RPMI8226 (cell line): ENCODE measurements around the gene CENPM.
A peak's percentile ranks its signal among the peaks of the same experiment; 100 is the strongest.

ENCODE experiments used
- DNase-seq: peaks from one replicate; pipeline ENCODE4 v3.0.0-alpha.2; 2015

The CENPM gene

DNA sequence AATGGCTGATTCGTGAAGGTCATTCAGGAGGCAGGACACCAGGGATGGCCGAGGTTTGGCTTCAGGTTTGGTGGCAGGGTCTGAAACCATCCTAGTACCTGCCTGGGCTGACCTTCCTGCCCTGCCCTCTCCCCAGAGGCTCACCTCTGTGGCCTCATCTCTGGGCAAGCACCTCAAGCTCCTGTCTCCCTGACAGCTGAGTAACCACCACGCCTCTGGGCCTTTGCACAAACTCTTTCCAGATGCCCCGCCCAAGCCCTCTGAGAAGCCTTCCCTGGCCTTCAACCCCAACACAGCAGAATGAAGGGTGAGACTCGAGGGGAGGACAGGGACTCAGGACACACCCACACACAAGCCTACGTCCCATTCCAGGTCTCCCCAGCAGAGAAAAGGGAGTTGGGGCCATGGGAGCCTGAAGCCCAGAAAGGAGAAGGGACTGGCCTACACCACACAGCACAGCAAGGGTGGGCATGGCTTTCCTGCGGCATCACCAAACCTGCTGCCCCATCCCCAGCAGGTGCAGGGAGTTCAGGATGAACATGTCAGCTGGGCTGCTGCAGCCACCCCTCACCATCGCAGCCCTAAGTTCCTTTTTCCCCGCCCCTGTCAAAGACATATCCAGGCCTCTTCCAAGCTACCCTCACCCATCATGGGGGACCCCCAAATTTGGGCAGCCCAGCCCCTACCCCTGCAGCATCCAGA is 34.5 kb downstream of the CENPM start:
- DNase-seq = no peak

DNA sequence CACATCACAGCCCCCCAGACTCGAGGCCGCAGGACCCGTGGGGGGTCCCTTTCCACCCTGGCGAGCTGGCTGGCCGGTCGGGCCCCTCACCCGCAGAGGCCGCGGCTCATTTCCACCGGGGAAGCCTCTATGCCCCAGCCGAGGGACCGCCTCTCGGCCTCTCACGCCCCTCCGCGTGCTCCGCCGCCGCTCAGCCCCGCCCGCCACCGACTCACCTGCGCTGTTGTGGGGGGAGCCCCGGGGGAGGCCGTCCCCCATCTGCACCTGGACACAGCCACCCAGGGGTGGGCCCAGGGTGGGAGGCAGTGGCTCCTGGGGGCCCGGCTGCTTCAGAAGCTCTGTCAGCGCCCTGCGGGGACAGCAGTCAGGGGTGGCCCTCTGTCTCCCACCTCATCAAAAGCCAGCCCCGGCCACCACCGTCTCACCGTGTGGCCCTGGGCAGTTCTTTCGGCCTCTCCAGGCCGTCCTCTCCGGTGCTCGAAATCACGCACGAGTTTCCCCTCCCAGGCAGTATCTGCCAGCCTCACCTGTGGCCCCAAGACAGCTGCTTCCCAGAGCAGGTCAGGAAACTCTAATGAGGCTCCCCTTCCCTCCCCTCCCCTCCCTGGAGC is 35.8 kb downstream of the CENPM start:
- DNase-seq = no peak

DNA sequence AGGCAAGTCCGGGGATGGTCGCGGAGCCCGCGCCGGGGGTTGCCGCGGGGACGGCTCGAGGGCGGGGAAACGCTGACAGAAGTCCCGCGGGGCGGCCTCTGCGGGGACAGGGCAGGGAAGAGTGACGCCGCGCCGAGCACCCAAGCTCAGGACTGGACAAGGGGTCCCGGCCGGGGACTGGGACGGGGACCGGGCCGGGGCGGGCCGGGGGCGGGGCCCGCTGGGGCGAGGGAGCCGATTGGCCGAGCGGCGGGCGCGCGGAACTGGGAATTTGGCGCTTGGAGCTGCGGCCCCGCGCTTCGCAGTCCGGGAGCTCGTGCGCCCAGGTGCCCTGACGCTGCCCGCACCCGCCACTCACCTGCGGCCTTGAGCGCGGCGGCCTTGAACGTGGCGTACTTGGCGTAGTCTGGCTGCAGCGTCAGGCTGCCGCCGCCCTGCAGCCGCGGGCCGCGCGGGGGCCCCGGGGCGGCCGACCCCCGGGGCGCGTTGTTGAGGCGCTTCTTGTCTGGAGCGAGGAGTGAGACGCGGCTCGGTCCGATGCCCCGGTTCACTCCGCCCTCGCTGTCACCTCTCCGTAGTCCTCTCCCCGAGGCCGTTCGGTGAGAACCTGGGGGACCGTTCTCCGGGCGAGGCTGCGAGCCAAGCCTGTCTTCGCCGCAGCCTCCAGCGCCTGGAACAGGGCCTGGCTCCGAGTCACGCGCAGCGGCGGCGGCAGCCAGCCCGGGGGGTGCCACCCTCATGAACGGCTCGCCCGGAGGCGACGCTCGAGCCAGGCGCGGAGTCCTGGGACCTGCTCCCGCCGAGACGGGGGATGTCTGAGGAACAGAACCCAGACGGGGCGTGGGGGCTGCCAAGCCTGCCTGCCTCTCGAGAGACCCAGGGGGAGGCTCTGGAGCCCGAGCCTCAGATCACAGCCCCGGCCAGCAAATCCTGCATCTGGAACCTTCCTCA is 36.6 kb downstream of the CENPM start:
- DNase-seq = peak; percentile 39

DNA sequence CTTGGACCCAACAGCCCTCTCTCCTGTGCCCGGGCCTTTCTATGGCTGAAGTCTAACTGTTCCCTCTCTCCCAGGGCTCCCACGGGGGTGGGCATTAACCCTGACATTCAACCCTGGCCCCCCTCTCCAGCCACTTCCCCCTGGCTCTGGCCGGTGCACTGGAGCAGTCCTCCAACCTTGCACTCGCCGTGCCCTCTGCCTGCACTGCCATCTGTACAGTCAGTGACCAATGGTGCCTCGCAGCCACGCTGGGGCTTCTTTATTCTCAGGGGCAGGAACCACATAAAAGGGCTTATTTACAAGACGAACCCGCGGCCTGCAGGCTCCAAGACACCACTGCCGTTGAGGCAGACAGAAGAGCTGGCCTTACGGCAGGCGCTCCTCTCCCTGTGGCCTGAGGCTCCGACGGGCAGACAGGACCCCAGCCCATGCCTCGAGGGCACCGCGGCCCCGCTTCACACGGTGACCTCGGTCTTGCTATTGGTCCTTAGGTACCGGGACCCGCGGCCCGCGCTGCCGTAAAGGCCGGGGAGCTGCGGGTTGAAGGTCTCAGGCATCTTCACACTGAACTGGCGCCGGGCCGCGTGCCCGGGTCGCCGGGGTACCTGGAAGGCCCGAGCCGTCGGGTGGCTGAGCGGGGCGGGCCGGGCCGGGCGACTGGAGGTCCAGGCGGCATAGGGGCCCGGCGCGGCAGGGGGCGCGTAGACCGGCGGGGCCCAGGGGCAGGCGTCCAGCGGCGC is 37.5 kb downstream of the CENPM start:
- DNase-seq = no peak

DNA sequence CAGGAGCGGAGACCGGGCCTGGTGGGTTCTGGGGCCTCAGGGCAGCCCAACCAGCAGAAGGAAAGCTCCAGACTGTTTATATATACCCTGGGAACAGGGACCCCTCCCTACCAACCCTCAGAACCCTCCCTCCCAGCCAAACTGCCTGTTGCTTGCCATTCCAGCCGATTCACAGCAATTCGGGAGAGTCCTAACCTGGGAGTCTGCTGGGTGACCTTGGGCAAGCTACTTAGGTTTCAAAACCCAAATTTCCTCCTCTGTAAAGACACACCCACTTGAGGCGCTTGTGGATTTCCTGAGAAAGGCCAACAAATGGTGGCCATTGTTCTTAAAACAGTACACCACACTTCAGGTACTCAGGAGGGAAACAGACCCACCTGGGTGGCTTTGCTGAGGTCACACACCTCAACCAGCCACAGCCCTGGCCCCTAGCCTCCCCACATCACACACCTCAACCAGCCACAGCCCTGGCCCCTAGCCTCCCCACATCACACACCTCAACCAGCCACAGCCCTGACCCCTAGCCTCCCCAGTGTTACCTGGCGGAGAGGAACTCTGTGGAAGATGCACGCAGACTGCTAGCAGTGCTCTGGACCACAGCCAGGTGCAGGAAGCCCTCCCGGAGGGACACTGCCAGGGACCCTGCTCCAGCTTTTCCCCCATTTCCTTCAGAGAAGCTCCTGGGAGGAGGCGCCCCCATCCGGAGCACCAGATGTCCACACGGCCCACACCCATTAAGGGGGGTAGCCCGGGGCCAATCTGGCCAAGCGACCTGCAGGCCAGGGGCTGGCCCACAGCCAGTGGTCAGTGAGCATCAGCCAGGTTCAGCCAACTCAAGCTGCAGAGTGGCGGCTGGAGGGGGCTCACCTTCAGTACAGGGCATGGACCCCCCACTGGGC is 38.3 kb downstream of the CENPM start:
- DNase-seq = no peak

DNA sequence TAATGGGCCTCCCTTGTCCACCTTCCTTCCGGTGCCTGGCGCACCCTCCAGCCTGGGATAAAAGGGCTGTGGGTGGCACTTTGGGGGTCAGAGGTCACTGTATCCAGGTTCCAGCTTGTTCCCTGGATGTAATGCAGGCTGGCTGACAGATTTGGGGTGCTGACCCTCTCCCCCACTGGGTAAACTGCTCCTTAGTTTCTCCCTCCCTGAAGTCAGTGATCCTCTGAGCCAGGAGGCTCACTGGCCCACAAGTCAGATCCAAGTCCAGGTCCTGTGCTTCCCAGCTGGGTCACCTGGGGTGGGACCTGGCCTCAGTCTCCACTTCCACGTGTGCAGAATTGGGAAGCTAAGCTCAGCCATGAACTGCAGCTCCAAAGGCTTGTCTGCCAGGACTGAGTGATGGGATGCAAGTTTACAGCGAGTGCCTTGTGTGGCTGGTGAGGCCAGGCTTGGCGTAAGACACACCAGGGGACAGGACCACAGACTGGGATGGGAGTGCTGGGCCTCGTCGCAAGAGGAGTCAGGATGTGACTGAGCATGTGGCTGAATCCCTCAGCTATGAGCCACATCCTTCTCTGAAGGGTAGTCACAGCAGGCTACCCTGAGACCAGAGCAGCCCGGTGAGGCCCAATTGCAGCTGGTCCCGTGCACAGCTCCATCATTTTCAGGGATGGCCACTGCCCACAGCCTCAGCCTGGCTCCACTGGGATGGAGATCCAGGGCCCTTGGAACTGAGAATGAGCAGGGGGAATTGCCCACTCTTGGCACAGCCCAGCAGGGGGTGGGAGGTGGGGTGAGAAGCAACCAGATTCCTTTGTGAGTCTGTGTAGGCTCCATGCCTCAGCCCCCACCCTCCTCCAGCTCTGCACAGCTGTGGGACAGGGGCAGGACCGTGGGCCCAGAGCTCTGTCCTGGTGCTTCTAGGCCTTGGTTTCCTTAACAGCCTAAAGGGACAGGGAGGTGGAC is 39.2 kb downstream of the CENPM start:
- no peak for DNase-seq

DNA sequence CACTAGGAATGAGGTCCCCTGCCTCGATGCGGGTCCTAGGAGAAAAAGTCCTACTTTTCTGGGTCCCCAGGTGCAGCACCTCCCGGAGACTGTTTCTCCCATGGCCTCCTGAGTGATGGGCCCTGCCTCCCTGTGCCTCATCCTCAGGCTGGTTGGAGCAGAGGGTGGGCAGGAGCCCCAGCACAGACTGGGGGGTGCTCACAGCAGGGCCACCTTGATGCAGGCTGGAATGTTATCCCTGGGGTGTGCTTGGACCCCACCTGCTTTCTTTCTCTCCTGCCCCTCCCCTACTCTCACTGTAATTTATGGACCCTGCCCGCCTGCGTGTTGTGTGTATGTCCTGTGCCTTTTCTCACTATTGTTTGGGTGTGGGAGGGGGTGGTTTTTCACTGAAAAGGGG is 40.1 kb downstream of the CENPM start:
- DNase-seq = no peak

DNA sequence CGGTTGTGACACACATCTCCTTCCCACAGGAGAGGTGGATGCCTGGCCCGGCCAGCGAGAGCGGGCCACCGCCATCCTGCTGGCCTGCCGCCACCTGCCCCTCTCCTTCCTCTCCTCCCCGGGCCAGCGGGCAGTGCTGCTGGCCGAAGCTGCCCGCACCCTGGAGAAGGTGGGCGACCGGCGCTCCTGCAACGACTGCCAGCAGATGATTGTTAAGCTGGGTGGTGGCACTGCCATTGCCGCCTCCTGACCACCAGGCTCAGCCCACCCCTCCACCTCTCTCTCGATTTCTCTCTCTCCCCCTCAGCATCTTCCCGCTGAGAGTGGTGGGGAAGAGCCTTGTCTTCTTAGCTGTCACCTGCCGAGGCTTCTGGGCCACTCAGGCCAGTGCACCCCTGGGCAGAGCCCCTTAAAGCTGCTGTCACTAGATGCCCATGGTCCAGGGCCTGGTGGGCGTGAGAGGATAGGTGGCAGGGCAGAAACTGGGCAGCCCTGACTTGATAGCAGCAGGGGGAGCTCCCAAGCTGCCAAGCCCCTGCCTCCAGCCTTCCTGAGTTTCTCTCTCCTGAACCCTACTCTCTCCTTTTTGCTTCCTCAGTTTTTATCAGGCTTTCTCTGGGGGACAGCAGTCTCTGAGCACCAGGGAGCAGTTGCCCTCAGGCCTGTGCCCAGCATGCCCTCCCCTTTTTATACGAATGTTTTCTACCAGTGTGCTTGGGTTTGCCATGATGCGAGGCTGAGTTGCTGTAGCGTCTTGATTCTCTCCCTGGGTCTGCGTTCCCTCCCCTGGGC is 41.3 kb downstream of the CENPM start:
- no peak for DNase-seq

DNA sequence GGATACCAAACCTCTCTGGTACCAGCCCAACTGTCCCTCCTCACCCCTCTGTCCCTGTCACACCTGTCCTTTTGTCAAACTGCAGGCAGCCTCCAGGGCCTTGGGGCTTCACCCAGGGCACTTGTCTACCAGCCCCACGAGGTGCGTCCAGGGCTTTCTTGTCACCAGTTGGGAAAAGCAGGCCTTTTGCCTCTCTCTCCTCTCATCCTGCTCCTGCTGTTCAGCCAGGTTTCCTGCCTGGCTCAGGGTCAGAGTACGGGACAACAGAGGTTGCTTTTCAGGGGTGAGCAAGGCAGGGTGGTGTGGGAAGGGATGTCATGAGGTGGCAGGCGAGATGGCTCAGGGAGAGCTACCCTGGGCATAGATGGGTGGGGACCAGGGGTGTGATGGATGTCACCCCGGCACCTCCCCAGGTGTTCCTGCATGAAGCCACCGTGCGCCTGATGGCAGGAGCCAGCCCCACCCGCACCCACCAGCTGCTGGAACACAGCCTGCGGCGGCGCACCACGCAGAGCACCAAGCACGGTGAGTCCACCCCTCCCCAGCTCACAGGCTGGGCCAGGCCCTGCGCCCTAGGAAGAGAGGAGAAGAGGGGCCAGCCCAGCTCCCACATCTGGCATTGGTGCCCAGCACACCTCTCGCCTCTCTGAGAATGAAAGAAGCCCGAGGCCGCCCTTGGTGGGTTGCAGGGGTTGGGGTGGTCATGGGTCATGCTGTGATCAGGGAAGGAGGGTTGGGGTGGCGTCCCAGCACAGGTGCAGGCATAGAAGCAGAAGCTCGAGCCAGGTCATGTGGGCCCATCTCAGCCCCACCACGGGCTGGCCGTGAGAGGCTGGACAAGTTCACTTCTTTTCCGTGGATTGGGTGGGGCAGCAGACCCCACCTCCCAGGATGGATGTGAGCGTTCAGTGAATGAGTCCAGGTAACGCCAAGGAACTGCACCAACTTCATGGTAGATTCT is 42.2 kb downstream of the CENPM start:
- DNase-seq = no peak

DNA sequence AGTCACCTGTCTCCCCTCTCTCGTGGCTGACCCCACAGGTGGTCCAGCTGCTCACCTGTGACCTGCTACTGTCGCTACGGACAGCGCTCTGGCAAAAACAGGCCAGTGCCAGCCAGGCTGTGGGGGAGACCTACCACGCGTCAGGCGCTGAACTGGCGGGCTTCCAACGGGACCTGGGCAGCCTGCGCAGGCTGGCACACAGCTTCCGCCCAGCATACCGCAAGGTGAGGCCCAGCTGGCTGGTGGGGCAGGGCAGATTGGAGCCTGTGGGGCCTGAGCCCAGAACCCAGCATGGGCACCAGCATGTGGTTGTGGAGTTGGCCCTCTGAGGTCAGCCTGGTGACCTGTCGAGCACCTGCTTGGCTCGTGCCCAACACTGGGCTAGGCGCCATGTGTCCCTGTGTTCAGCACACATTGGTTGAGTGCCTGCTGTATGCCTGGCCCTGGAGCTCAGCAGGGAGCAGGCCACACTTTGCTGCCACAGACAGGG is 44.0 kb downstream of the CENPM start:
- peak; percentile 69 for DNase-seq

DNA sequence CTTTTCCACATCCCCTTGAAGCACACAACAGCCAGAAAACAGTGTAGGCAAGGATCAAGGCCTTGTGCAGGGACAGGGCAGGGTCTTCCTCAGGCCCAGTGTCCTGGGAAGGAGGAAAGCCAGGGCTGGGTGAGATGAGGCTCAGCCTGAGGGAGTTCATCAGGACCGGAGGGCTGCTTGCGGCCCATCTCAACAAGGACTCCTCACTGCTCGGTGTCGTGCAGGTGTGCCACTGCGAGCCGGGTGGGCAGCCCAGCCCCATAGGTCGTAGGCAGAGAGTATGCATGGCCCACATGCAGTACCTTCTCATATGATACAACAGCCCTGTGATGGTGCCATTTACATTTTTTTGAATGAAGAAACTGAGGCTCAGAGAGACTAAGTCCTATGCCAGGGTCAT is 44.9 kb downstream of the CENPM start:
- DNase-seq = no peak

DNA sequence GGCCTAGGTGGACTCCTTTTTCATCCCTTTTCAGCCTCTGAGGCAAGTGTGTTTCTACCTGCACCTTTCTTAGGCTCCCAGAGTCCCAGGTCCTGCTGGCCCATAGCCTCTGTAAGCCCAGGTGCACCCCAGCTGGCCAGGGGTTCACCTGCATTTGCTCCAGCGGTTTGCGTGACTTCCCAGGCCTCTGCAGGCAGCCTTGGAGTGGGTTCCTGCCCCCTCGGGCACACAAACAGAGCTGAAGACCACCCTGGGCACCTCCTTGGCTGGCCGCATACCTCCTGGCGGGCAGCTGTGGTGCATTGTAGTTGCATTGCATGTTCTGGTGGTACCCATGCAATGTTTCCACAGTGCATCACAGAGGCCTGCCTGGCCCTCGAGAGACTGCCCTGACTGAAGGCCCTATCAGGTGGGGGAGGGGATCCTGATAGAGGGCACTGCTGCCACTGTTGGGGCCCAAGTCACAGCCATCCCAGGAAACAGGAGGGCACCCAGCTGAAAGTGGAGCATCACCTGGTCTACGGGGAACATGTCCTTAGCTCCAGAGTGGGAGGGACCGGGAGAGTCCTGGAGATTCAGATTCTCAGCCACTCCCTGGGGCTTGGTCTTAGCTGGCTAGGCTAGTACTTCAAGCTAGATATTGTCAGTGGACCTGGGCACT is 46.2 kb downstream of the CENPM start:
- DNase-seq = no peak

DNA sequence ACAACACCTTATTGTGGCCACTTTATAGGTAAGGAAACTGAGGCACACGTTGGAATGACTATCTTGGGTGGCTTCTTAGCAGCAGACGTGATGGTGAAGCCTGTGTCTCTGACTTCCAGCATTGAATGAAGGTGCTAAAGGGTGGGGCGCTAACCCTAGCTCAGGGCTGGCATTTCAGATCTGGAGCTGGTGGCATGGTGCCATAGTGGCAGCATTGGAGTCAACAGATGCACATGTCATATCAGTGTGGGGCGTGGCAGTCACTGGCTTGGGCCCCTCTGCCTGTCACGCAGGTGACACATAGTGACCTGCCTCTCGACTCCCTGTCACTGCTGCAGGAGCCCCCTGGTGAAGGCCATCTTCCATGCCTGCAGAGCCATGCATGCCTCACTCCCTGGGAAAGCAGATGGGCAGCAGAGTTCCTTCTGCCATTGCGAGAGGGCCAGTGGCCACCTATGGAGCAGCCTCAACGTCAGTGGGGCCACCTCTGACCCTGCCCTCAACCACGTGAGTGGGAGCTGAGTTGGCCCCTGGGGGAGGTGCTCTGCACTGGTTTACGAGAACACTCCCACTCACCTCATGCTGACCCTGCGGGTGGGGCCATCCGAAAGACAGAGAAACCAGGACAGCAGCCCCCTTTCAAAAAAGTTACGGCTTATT is 46.8 kb downstream of the CENPM start:
- DNase-seq = no peak

DNA sequence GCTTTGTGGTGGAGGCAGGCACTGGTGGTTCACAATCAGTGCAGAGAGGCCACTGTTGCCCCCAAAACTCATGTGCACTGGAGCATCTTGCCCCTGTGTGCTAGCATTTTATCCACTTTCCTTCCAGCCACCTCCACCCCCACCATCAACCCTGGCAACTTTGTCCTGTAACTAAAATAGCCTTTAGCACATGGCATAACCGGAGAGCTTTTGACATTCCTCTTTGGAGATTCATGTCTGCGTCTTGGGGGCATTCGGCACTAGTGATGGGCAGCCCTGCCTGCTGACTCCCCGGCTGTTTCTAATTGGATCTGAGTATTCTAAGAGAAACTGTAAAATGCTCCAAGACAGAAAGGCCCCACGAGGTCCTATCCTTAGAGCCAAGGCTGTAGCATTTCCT is 47.8 kb downstream of the CENPM start:
- DNase-seq = no peak

DNA sequence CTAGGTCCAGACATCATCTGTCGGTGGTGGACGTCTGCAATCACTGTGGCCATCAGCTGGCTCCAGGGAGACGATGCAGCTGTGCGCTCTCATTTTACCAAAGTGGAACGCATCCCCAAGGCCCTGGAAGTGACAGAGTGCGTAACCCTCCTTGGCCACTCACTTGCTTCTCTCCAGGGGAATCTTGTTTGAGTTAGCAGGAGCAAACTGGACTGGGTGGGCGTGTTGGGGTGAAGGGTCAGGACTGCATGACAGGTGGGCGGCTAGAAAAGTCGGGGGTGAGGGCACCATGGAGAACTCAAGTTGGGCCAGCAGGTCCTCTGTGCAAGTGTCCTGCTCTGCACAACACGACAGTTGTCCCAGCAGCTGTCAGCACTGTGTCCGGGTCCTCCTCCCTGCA is 48.3 kb downstream of the CENPM start:
- no peak for DNase-seq

DNA sequence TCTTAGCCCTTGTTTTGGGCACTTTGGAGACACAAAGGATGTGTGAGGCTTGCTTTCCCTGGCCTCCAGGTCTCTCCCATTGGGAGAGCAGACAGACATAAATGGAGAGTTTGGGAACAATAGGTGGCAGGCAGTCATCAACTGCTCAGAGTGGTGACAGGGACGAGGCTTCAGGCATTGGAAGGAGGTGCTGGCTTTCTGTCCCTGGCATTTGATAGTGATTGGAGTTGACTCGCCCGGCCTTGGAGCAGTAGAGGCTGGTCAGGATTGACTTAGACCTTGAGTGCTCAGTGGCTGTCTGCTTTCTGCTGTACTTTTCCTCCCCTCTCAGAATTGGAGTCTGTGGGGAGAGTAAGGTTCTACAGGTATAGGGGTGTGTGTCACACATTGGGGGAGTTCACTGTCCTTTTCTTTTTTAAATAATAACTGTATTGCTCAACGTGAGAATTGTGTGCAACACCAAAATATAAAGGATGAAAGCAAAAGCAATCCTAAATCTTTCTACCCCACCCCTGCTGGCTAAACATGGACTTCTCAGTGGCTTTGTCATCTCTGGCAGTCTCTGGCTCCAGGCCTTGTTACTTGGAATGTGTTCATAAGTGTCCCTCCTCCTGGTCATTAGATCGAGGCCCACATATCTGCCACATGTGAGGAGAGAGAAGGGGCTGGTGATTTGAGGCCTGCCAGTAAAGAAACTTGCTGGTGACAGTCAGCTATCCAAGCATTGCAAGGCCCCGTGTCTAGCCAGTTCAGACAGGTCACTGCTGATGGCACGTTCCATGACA is 53.2 kb downstream of the CENPM start:
- DNase-seq = no peak

DNA sequence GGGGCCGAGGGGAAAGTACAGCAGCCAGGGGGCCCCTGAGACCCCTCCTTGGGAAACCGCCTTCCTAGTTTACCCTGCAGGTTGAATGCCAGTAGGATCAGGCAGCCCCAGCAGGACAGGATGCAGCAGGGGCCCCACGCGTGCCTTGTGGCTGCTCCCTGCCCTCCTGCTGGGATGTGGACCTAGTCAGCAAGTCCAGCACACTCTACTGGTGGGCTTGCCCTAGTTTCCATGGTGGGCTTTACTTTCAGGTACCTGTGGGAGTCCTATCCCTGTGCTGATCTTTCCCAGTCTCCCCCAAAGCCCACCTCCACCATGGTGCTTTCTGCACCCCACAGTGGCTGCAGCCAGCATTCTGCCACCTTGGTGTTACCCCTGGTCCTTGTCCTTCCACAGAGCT is 54.2 kb downstream of the CENPM start:
- no peak for DNase-seq
